Measurements from ENCODE around the gene MACC1. TPM values are rescaled to one million over a fixed set of nuclear protein-coding genes. Genes with fewer than 3 reads are reported as not detected.

Gene MACC1
- total and polyA plus RNA-seq, 4 donors: 0.02 to 1.0 (median 0.50) TPM

- no peak for DNase-seq (ENCODE audit: low spot score)
- H3K27ac ChIP-seq (ENCODE audit: low read depth in 1 of 2, low read length in 2 of 2): no peak overlapping the region
- no peaks in the 10 kb centered on the region for H3K4me1 ChIP-seq (ENCODE audit: control insufficient read depth in 4 of 4, insufficient read depth in 4 of 4, low read length in 3 of 4)
- H3K9me3 ChIP-seq (ENCODE audit: control insufficient read depth in 4 of 4, low read length in 3 of 4): no peaks in the 10 kb centered on the region
- no peak overlapping the region for H3K4me3 ChIP-seq (ENCODE audit: low read depth in 1 of 3, low read length in 3 of 3)
- TF ChIP-seq ATF3 (IDR thresholded peaks at IDR 0.05): no peak
- TF ChIP-seq RXRA (IDR thresholded peaks at IDR 0.05): no peak
- TF ChIP-seq JUND (IDR thresholded peaks at IDR 0.05): no peak
- no peak for TF ChIP-seq MAX (IDR thresholded peaks at IDR 0.05)
- no peaks in the 10 kb centered on the region for H3K27me3 ChIP-seq (ENCODE audit: control insufficient read depth in 4 of 4, insufficient read depth in 4 of 4, low read length in 3 of 4)
- H3K9ac ChIP-seq (ENCODE audit: low read depth in 1 of 2, low read length in 2 of 2): no peak overlapping the region
- WGBS: 75% methylated on average over 9 of the region's 9 CpGs
- no peaks in the 10 kb centered on the region for H3K36me3 ChIP-seq (ENCODE audit: control insufficient read depth in 4 of 4, insufficient read depth in 3 of 4, low read depth in 1 of 4, low read length in 3 of 4)
Measured at GRCh38 chr7:20240080-20240926, 23.1 kb upstream of the MACC1 start.

GRCh38 chr7:20238754-20239324 is 21.7 kb upstream of the MACC1 start:
- DNase-seq (ENCODE audit: low spot score): no peak
- no peaks in the 10 kb centered on the region for H3K9me3 ChIP-seq (ENCODE audit: control insufficient read depth in 4 of 4, low read length in 3 of 4)
- no peaks in the 10 kb centered on the region for H3K4me1 ChIP-seq (ENCODE audit: control insufficient read depth in 4 of 4, insufficient read depth in 4 of 4, low read length in 3 of 4)
- H3K27me3 ChIP-seq (ENCODE audit: control insufficient read depth in 4 of 4, insufficient read depth in 4 of 4, low read length in 3 of 4): no peaks in the 10 kb centered on the region
- TF ChIP-seq FOXA1 (IDR thresholded peaks at IDR 0.05) (no peak), YY1 (IDR thresholded peaks at IDR 0.05) (no peak), JUND (IDR thresholded peaks at IDR 0.05) (no peak), SP1 (IDR thresholded peaks at IDR 0.05) (no peak), HNF4A (conservative IDR thresholded peaks at IDR 0.05) (no peak)
- no peak overlapping the region for H3K4me3 ChIP-seq (ENCODE audit: low read depth in 1 of 3, low read length in 3 of 3)
- H3K27ac ChIP-seq (ENCODE audit: low read depth in 1 of 2, low read length in 2 of 2): no peak overlapping the region
- no peaks in the 10 kb centered on the region for H3K36me3 ChIP-seq (ENCODE audit: control insufficient read depth in 4 of 4, insufficient read depth in 3 of 4, low read depth in 1 of 4, low read length in 3 of 4)
- WGBS: 68% methylated on average over 7 of the region's 7 CpGs
- H3K9ac ChIP-seq (ENCODE audit: low read depth in 1 of 2, low read length in 2 of 2): no peak overlapping the region

GRCh38 chr7:20238194-20238753 is 21.1 kb upstream of the MACC1 start:
- H3K27ac ChIP-seq (ENCODE audit: low read depth in 1 of 2, low read length in 2 of 2): no peak overlapping the region

More at GRCh38 chr7:20238194-20238753, 21.1 kb upstream of the MACC1 start:
- Histone ChIP-seq H3K4me1 (ENCODE audit: control insufficient read depth in 4 of 4, insufficient read depth in 4 of 4, low read length in 3 of 4) (no peaks in the 10 kb centered on the region), H3K9ac (ENCODE audit: low read depth in 1 of 2, low read length in 2 of 2) (no peak overlapping the region), H3K4me3 (ENCODE audit: low read depth in 1 of 3, low read length in 3 of 3) (no peak overlapping the region), H3K36me3 (ENCODE audit: control insufficient read depth in 4 of 4, insufficient read depth in 3 of 4, low read depth in 1 of 4, low read length in 3 of 4) (no peaks in the 10 kb centered on the region), H3K27me3 (ENCODE audit: control insufficient read depth in 4 of 4, insufficient read depth in 4 of 4, low read length in 3 of 4) (no peaks in the 10 kb centered on the region), H3K9me3 (ENCODE audit: control insufficient read depth in 4 of 4, low read length in 3 of 4) (no peaks in the 10 kb centered on the region)
- 79% methylated on average over 7 of the region's 7 CpGs for WGBS
- TF ChIP-seq FOXA1 (IDR thresholded peaks at IDR 0.05) (no peak), EGR1 (IDR thresholded peaks at IDR 0.05; ENCODE audit: low read depth in 2 of 2) (no peak), NR2F2 (IDR thresholded peaks at IDR 0.05) (no peak), RXRA (IDR thresholded peaks at IDR 0.05) (no peak), YY1 (IDR thresholded peaks at IDR 0.05) (no peak), MAX (IDR thresholded peaks at IDR 0.05) (no peak), SP1 (IDR thresholded peaks at IDR 0.05) (no peak), GABPA (IDR thresholded peaks at IDR 0.05 in 1 of 2, conservative IDR thresholded peaks at IDR 0.05 in 1 of 2) (no peak), ZBTB33 (IDR thresholded peaks at IDR 0.05) (no peak), HNF4A (conservative IDR thresholded peaks at IDR 0.05) (no peak), ATF3 (IDR thresholded peaks at IDR 0.05) (no peak), FOXA2 (IDR thresholded peaks at IDR 0.05) (no peak)
- DNase-seq (ENCODE audit: low spot score): no peak

All from liver (tissue), 9 donors.